DMS79 treated with DMSO at 0.1 percent for 48 hours (cell line): Measurements from ENCODE around the gene ARMH3.
"Not testable (repeated sequence)": the region's sequence is repeated elsewhere in the genome, so short reads cannot be mapped to it uniquely, and the experiment has no call there.

ENCODE experiments used
- DNase-seq: peaks from one replicate; lab custom pipeline; 2025; lab: John Stamatoyannopoulos, UW

The ARMH3 gene

GRCh38 chr10:102055647-102056419 is at the start of gene ARMH3:
Gene ARMH3, minus strand, starts transcription at chr10:102056173. Its CDS starts 16,059 bp downstream, at chr10:102040114.
- DNase-seq = peak; percentile 86

GRCh38 chr10:102102421-102102820 is 46.4 kb upstream of the ARMH3 start:
- DNase-seq = no peak

GRCh38 chr10:102101152-102101551 is 45.2 kb upstream of the ARMH3 start:
- no peak for DNase-seq

- DNase-seq = no peak
Measured at GRCh38 chr10:102096449-102096848, 40.5 kb upstream of the ARMH3 start.

GRCh38 chr10:102090772-102091171 is 34.8 kb upstream of the ARMH3 start:
- no peak for DNase-seq

- no peak for DNase-seq
Measured at GRCh38 chr10:102086196-102086595, 30.2 kb upstream of the ARMH3 start.

GRCh38 chr10:102085336-102085735 is 29.4 kb upstream of the ARMH3 start:
- DNase-seq = no peak

- DNase-seq = no peak
Measured at GRCh38 chr10:102083541-102083940, 27.6 kb upstream of the ARMH3 start.

GRCh38 chr10:102072673-102073527 is 16.9 kb upstream of the ARMH3 start:
- peak; percentile 45 for DNase-seq

GRCh38 chr10:102069071-102069470 is 13.1 kb upstream of the ARMH3 start:
- no peak for DNase-seq

- DNase-seq = no peak
Measured at GRCh38 chr10:102068216-102068615, 12.2 kb upstream of the ARMH3 start.

- no peak for DNase-seq
Measured at GRCh38 chr10:102067091-102067916, 11.3 kb upstream of the ARMH3 start.

GRCh38 chr10:102066399-102067088 is 10.6 kb upstream of the ARMH3 start:
- no peak for DNase-seq

GRCh38 chr10:102065561-102066398 is 9.8 kb upstream of the ARMH3 start:
- DNase-seq = peak; percentile 4

- DNase-seq = peak; percentile 39
Measured at GRCh38 chr10:102064868-102065560, 9.0 kb upstream of the ARMH3 start, which contains the start of gene HPS6. Gene HPS6, plus strand, starts transcription at chr10:102065349. Its CDS starts 126 bp downstream, at chr10:102065475.

GRCh38 chr10:102064503-102064867 is 8.5 kb upstream of the ARMH3 start:
- no peak for DNase-seq

- no peak for DNase-seq
Measured at GRCh38 chr10:102059987-102060386, 4.0 kb upstream of the ARMH3 start.

GRCh38 chr10:102054881-102055646 is 909 bp downstream of the ARMH3 start:
- DNase-seq = not testable (repeated sequence)

- no peak for DNase-seq
Measured at GRCh38 chr10:102046095-102046494, 9.9 kb downstream of the ARMH3 start.
